ENCODE results near the gene HIVEP3.
"Not testable (repeated sequence)": the region's sequence is repeated elsewhere in the genome, so short reads cannot be mapped to it uniquely, and the experiment has no call there.

The HIVEP3 gene

DNA sequence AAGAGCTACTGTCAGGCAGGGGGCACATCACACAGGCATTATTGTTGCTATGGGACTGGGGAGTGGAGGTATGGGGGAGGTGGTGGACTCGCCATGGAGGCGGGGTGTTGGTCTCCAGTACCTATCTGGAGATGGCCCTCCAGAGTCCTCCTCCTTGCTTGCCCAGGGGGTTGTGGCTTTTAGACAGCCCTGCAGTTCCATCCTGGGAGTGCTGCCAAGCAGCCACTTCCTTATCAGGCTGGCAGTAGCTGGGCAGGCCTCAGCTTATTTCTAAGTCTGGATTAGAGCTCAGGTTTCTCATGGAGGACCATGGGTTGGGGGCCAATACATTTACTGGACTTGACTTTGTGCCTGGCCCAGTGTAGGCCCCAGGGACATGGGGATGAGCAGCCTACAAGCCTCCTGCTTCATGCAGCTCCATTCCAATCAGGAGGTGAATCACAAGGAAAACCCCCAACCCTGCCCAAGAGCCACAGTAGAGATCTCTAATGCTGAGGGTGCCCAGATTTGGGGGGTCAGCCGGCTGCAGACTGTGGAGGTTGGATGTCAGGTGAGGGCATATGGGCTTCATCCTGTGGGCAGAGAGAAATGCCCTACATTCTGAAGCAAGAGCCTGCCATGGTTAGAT is 223.5 kb downstream of the HIVEP3 start:
- H3K27me3 ChIP-seq (ENCODE audit: insufficient read depth, low read length): no peaks in the 10 kb centered on the region
- H3K36me3 ChIP-seq (ENCODE audit: insufficient read depth, low read length): no peaks in the 10 kb centered on the region
- H3K4me3 ChIP-seq (ENCODE audit: low read length): no peak overlapping the region
- H3K9me3 ChIP-seq (ENCODE audit: low read length): peaks cover under 1% of the 10 kb centered on the region
- H3K4me1 ChIP-seq (ENCODE audit: insufficient read depth, low read length): no peaks in the 10 kb centered on the region
- no peak overlapping the region for H2AFZ ChIP-seq (ENCODE audit: low read depth, low read length)

DNA sequence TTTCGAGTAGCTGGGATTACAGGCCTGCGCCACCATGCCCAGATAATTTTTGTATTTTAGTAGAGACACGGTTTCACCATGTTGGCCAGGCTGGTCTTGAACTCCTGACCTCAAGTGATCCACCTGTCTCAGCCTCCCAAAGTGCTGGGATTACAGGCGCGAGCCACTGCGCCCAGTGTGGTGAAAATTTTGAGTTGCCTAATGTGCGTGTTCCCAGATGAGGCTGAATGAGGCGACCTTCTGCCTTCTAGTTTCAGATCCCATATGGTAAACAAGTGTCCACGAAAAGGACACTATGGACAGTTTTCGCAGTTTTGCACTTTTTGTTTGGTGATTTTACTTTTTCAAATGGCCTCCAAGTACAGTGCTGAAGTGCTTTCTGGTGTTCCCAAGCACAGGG is 226.8 kb downstream of the HIVEP3 start:
- H3K36me3 ChIP-seq (ENCODE audit: insufficient read depth, low read length); H3K4me3 ChIP-seq (ENCODE audit: low read length); H3K9me3 ChIP-seq (ENCODE audit: low read length); H2AFZ ChIP-seq (ENCODE audit: low read depth, low read length); H3K4me1 ChIP-seq (ENCODE audit: insufficient read depth, low read length); H3K27me3 ChIP-seq (ENCODE audit: insufficient read depth, low read length): not testable (repeated sequence)

DNA sequence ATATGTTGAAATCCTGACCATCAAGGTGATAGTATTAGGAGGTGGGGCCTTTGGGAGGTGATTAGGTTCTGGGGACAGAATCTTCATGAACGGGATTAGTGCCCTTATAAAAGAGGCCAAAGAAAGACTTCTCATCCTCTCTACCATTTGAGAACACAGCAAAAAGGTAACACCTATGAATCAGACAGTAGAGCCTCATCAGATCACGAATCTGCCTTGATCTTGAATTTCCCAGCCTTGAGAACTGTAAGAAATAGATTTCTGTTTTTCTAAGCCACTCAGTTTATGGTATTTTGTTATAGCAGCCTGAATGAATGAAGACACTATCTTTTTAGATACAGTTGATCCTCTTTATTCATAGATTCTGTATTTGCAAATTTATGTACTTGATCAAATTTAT is 227.3 kb downstream of the HIVEP3 start:
- H3K27me3 ChIP-seq (ENCODE audit: insufficient read depth, low read length): no peaks in the 10 kb centered on the region
- no peaks in the 10 kb centered on the region for H3K36me3 ChIP-seq (ENCODE audit: insufficient read depth, low read length)
- no peak overlapping the region for H3K4me3 ChIP-seq (ENCODE audit: low read length)
- H3K9me3 ChIP-seq (ENCODE audit: low read length): peaks cover 2% of the 10 kb centered on the region
- H3K4me1 ChIP-seq (ENCODE audit: insufficient read depth, low read length): no peaks in the 10 kb centered on the region
- no peak overlapping the region for H2AFZ ChIP-seq (ENCODE audit: low read depth, low read length)

DNA sequence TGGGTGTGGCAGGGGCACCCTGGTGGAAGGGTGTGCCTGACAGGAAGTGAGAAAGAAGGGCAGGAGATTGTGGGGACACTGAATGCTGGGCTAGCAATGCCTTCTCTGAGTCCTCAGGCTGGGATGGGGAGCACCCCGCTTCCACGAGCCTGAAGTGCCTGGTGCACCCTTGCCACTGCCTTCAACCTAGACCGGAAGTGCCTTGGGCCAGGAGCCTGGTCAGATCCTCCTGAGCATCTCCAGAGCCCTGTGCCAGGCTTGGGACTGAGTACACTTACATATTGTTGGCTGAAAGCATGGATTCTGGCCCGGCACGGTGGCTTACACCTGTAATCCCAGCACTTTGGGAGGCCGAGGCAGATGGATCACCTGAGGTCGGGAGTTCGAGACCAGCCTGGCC is 228.4 kb downstream of the HIVEP3 start:
- Histone ChIP-seq H3K9me3 (ENCODE audit: low read length) (peaks cover 2% of the 10 kb centered on the region), H3K4me1 (ENCODE audit: insufficient read depth, low read length) (no peaks in the 10 kb centered on the region), H3K4me3 (ENCODE audit: low read length) (no peak overlapping the region), H3K27me3 (ENCODE audit: insufficient read depth, low read length) (no peaks in the 10 kb centered on the region), H2AFZ (ENCODE audit: low read depth, low read length) (no peak overlapping the region), H3K36me3 (ENCODE audit: insufficient read depth, low read length) (no peaks in the 10 kb centered on the region)

DNA sequence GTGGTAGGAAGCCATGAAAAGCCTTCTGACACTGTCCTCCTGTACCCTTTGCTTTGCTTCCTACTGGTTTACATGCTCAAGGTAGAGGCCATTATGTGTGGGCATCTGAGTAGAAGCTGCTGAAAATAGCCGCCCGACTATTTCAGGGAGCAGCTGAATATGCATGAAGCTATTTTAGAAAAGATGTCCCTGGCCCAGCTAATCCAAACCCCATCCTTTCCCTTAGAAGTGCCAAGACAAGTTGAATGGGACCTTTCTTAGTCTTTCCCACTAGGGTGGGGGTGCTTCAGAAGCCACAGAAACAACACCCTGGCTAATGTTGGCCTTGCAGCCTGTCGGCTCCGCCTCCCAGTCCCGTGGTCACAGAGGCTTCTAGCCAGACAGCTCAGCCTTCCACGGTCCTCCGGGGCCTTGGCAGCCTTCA is 229.2 kb downstream of the HIVEP3 start:
- Histone ChIP-seq H3K9me3 (ENCODE audit: low read length) (peaks cover 2% of the 10 kb centered on the region), H3K4me3 (ENCODE audit: low read length) (no peak overlapping the region), H3K36me3 (ENCODE audit: insufficient read depth, low read length) (no peaks in the 10 kb centered on the region), H2AFZ (ENCODE audit: low read depth, low read length) (no peak overlapping the region), H3K4me1 (ENCODE audit: insufficient read depth, low read length) (no peaks in the 10 kb centered on the region), H3K27me3 (ENCODE audit: insufficient read depth, low read length) (peaks cover 3% of the 10 kb centered on the region)

DNA sequence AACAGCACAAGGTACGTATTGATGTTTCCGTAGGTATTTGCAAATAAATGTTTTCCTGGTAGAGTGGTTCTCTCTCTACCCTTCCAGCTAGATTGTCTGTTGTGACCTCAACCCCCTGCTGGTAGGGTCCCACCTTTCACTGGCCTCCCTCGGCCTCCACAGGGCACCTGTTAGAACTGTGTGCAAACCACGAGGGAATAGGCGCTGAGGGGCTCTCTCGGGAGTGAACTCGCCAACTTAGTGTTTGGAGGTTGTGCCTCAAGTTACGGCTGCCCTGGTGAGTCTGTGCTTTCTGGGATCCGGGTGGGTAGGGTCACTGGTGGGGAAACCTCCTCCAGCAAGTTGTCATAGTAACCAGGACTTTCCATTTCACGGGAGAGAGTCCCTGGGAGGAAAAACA is 229.6 kb downstream of the HIVEP3 start:
- Histone ChIP-seq H3K27me3 (ENCODE audit: insufficient read depth, low read length) (peaks cover 4% of the 10 kb centered on the region), H3K4me3 (ENCODE audit: low read length) (no peak overlapping the region), H3K36me3 (ENCODE audit: insufficient read depth, low read length) (no peaks in the 10 kb centered on the region), H3K4me1 (ENCODE audit: insufficient read depth, low read length) (no peaks in the 10 kb centered on the region), H2AFZ (ENCODE audit: low read depth, low read length) (no peak overlapping the region), H3K9me3 (ENCODE audit: low read length) (peaks cover 2% of the 10 kb centered on the region)

DNA sequence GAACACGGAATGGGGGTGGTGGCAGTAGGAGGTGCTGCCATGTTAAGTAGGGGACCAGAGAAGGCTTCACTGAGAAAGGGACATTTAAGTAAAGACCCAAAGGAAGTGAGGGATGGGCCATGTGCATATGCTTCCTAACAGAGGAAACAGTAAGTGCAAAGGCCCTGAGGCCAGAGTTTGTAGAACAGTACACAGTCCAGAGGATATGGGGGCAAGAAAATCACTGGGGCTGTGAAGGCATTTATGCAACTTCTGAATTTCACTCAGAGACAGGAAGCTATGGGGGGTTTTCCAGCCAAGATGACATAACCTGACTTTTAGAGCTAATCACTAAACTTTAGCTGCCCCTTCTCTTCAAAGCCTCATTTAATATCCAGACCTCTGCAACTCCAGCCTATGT is 231.7 kb downstream of the HIVEP3 start:
- H3K27me3 ChIP-seq (ENCODE audit: insufficient read depth, low read length): peaks cover 6% of the 10 kb centered on the region
- H3K4me1 ChIP-seq (ENCODE audit: insufficient read depth, low read length): no peaks in the 10 kb centered on the region

DNA sequence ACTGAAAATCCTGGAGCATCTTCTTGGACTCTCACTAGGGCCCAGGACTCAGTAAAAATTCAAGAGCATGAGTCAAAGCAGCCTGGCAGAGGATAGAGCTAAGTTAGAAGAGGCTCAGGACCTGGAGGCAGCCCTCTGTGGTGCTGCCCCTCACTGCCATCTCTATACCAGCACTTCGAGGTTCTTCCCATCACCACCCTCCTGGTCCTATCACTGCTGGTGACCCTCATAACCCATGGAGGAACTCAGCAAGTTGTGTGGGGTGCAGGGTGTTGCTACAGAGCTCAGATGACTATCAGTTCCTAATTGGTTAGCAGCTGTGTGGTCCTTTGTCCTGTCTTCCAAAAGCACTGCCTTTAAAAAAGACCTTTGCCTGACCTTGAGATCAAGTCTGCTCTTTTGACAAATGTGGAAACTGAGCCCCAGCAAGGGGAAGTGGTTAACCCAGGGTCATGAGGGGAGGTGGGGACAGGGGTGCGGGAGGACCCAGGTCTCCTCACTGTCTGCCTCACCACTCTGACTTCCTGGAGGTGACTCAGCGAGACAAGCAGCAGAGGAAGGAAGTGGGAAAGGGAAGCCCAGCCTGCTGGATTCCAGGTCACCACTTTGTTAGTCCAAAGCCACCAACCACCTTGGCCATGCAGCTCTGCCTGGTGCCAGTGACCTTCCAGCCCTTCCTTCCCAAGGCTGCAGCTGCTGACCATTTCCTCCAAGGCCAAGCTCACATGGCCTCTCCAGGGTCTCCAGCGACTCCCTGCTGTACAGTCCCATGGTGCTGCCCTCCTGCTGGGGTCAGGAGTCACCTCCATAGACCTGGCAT is 234.8 kb downstream of the HIVEP3 start:
- H3K4me3 ChIP-seq (ENCODE audit: low read length): no peak overlapping the region
- no peak overlapping the region for H2AFZ ChIP-seq (ENCODE audit: low read depth, low read length)
- no peaks in the 10 kb centered on the region for H3K36me3 ChIP-seq (ENCODE audit: insufficient read depth, low read length)
- H3K27me3 ChIP-seq (ENCODE audit: insufficient read depth, low read length): peaks cover 6% of the 10 kb centered on the region
- no peaks in the 10 kb centered on the region for H3K4me1 ChIP-seq (ENCODE audit: insufficient read depth, low read length)
- H3K9me3 ChIP-seq (ENCODE audit: low read length): no peaks in the 10 kb centered on the region

More for the DNA sequence above, 231.7 kb downstream of the HIVEP3 start:
- Histone ChIP-seq H3K9me3 (ENCODE audit: low read length) (peaks cover 2% of the 10 kb centered on the region), H2AFZ (ENCODE audit: low read depth, low read length) (no peak overlapping the region), H3K36me3 (ENCODE audit: insufficient read depth, low read length) (no peaks in the 10 kb centered on the region), H3K4me3 (ENCODE audit: low read length) (no peak overlapping the region)

DNA sequence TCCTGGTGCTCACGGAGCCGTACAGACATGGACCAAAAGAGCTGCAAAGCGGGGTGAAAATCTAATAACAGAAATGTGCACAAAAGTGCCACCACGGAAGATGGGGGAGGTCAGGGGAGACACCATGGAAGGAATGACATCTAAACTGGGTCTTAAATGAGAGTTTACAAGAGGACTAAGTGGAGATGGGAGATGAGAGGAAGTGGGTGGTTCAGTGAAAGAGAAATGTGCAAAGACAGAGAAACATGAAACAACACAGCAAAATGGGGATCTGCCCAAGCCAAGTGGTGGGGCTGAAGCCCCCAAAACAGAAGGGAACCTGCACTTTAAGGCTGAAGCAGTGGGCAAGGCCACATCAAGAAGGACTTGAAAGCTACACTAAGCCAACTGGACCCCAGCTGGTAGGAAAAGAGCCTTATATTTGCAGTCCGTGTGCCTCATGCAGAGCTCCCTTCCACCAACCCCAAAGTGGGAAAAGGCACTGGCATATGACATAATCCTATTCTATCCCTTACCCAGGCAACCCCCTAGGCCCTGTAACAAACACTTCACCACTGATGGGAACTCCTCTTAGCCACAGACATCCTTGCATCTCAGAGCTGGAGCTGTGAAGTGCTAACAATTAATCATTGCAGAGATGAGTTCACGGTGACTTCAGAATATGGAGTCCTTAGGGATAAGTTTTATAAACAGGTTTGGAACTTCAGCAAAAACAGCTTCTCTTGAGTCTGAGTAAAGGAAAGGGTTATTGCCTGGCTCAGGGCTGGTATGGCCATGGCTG is 235.7 kb downstream of the HIVEP3 start:
- no peak overlapping the region for H2AFZ ChIP-seq (ENCODE audit: low read depth, low read length)
- H3K4me3 ChIP-seq (ENCODE audit: low read length): no peak overlapping the region
- H3K9me3 ChIP-seq (ENCODE audit: low read length): no peaks in the 10 kb centered on the region
- peaks cover 6% of the 10 kb centered on the region for H3K27me3 ChIP-seq (ENCODE audit: insufficient read depth, low read length)
- no peaks in the 10 kb centered on the region for H3K4me1 ChIP-seq (ENCODE audit: insufficient read depth, low read length)
- no peaks in the 10 kb centered on the region for H3K36me3 ChIP-seq (ENCODE audit: insufficient read depth, low read length)

DNA sequence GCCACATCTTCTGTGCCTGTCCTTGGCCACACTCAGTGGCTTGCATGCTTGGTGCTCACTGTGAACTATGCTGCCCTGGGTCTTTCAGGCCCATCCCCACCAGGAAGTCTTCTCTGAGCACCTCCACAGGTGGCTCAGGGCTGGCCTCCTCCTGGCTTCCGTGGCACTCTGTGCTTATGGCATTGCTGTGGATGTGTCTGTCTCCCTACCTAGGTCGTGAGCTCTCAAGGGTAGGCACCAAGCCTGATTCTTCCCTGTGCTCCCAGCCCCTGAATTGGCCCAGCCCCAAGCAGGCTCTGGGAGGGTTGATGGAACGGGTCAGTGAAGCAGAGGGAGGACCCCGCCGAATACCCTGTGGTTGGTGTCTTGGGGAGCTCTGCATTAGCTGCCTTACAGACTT is 236.6 kb downstream of the HIVEP3 start:
- no peak overlapping the region for H3K4me3 ChIP-seq (ENCODE audit: low read length)
- no peaks in the 10 kb centered on the region for H3K4me1 ChIP-seq (ENCODE audit: insufficient read depth, low read length)
- H3K27me3 ChIP-seq (ENCODE audit: insufficient read depth, low read length): peaks cover 6% of the 10 kb centered on the region
- H3K9me3 ChIP-seq (ENCODE audit: low read length): no peaks in the 10 kb centered on the region
- H3K36me3 ChIP-seq (ENCODE audit: insufficient read depth, low read length): no peaks in the 10 kb centered on the region
- no peak overlapping the region for H2AFZ ChIP-seq (ENCODE audit: low read depth, low read length)

DNA sequence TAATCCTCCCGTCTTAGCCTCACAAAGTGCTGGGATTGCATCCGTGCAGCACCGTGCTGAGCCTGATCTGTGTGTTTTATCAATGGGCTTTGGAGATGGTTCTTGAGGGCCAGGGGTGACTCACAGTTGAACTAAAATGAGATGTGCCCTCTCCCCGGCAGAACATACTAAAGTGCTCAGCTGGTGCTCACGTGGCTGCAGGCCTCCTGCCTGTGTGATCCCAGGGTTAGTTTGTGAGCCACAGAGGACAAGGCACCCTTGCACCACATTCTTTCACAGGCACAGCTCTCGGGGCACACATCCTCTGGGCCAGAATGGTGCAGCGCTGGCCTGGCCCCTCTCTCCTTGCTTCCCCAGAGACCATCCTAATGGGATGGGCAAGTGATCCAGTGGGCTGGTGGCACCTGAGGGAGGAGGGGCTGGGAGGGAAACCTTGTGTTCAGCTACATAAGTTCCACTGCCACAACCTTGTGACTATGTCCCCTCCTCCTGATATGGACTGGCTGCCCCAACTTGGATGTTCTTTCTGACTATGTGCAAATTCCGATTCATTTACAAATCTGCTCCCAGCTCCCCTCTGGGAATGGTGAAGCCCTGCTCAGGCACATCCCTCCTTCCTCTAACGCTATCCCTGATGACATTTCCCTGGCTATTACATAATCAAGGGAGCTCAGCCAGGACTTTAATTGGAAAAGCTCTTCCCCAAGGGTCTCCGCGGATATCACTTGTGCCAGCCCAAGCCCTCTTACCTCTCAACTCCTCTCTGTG is 237.2 kb downstream of the HIVEP3 start:
- Histone ChIP-seq H3K9me3 (ENCODE audit: low read length) (no peaks in the 10 kb centered on the region), H3K4me1 (ENCODE audit: insufficient read depth, low read length) (no peaks in the 10 kb centered on the region), H2AFZ (ENCODE audit: low read depth, low read length) (no peak overlapping the region), H3K4me3 (ENCODE audit: low read length) (no peak overlapping the region), H3K36me3 (ENCODE audit: insufficient read depth, low read length) (no peaks in the 10 kb centered on the region), H3K27me3 (ENCODE audit: insufficient read depth, low read length) (peaks cover 6% of the 10 kb centered on the region)

DNA sequence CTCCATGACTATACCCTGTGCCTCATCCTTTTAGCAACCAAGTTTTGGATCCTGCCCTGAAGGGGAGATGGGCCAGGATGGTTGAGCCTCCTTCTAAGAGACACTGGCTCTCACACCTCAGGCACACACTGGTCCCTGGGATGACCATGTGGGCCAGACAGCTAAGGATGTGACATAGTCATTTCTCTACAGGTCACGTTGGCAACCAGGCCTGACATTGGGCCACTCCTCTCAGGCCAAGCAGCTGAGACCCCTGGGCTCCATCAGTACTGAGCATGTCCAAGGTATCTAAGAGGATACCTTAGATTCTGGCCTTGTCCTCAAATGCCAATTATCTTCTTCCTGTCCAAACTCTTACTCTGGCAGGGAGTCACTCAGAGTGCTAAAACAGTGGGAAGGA is 238.7 kb downstream of the HIVEP3 start:
- Histone ChIP-seq H3K9me3 (ENCODE audit: low read length) (no peaks in the 10 kb centered on the region), H3K4me1 (ENCODE audit: insufficient read depth, low read length) (no peaks in the 10 kb centered on the region), H3K27me3 (ENCODE audit: insufficient read depth, low read length) (peaks cover 7% of the 10 kb centered on the region), H3K36me3 (ENCODE audit: insufficient read depth, low read length) (no peaks in the 10 kb centered on the region), H3K4me3 (ENCODE audit: low read length) (no peak overlapping the region), H2AFZ (ENCODE audit: low read depth, low read length) (no peak overlapping the region)

DNA sequence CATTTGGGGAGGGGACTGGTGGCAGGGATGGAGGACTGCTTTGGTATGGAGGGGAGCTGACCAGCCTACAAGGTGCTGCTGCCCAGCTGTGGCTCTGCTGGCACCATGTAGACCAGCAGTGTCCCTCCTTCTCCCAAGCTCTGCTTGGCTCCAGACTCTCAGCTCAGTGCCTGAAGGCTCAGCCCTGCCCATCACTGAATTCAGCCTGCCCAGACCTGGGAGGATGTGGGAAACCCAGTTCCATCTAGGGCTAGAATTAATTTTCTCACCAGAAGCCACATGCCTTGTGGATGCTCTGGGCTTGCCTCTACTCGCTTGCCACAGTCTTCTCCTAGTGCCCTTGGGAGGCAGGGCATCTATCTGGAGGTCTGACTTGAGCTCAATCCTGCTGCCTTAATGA is 239.2 kb downstream of the HIVEP3 start:
- H3K4me3 ChIP-seq (ENCODE audit: low read length): no peak overlapping the region
- no peaks in the 10 kb centered on the region for H3K36me3 ChIP-seq (ENCODE audit: insufficient read depth, low read length)
- peaks cover 6% of the 10 kb centered on the region for H3K27me3 ChIP-seq (ENCODE audit: insufficient read depth, low read length)
- H2AFZ ChIP-seq (ENCODE audit: low read depth, low read length): no peak overlapping the region
- H3K4me1 ChIP-seq (ENCODE audit: insufficient read depth, low read length): no peaks in the 10 kb centered on the region
- H3K9me3 ChIP-seq (ENCODE audit: low read length): no peaks in the 10 kb centered on the region
